ENCODE data around the gene ACAA2. TPM values are rescaled to one million over a fixed set of nuclear protein-coding genes. Genes with fewer than 3 reads are reported as not detected.

The ACAA2 gene
- total and polyA plus RNA-seq, 2 experiments from 2014 or later, result 91.1 to 126 TPM

DNA sequence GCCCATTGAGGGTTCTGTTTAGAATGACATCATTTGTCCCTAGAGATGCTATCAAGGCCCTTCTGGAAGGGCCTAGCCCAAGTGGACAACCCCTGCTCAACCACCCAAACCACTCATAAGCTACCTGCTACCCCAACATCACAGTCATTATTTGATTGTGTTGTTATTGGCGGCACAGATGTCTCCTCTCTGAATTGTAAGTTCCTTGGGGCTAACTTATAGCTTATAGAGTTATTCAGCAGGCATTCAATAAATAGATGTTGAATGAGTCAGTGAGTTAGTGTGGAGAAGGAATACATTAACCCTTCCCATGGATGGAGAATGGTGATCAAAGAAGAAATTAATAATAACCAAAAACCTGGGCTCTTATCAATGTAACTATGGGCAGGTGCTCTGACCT is 80.0 kb downstream of the ACAA2 start:
- no peaks in the 10 kb centered on the region for H3K27me3 ChIP-seq (ENCODE audit: insufficient read depth)
- H3K4me3 ChIP-seq, result no peak overlapping the region
- Mint-ChIP-seq H3K4me3 (no peak overlapping the region), H3K4me1 (peaks cover 27% of the 10 kb centered on the region), H3K27ac (no peak overlapping the region), H3K36me3 (ENCODE audit: low read depth) (no peaks in the 10 kb centered on the region), H3K27me3 (ENCODE audit: insufficient read depth, low read depth, poor library complexity) (peaks cover 6% of the 10 kb centered on the region), H3K9me3 (no peaks in the 10 kb centered on the region)
- H2AFZ ChIP-seq, result no peak overlapping the region
- no peaks in the 10 kb centered on the region for H3K79me2 ChIP-seq (replicated peaks; ENCODE audit: insufficient read depth)
- no peaks in the 10 kb centered on the region; the same call in 1 of the 2 replicates for H3K4me1 ChIP-seq (ENCODE audit: insufficient read depth)
- no peak for DNase-seq (ENCODE audit: low spot score)
- TF ChIP-seq EZH2 (IDR thresholded peaks at IDR 0.05; ENCODE audit: low read depth, unreplicated experiment) (no peak), ZNF114 (CRISPR knock-in tag; IDR thresholded peaks at IDR 0.05) (no peak), STAT1 (IDR thresholded peaks at IDR 0.05; ENCODE audit: unreplicated experiment) (no peak), EZH2phosphoT487 (IDR thresholded peaks at IDR 0.05; ENCODE audit: unreplicated experiment) (no peak), CREB1 (CRISPR knock-in tag; IDR thresholded peaks at IDR 0.05; ENCODE audit: low read depth) (no peak), JUNB (IDR thresholded peaks at IDR 0.05; ENCODE audit: unreplicated experiment) (no peak), ZNF331 (CRISPR knock-in tag; IDR thresholded peaks at IDR 0.05; ENCODE audit: low read depth) (no peak), NANOG (IDR thresholded peaks at IDR 0.05; ENCODE audit: borderline replicate concordance) (no peak), POLR2AphosphoS5 (IDR thresholded peaks at IDR 0.05; ENCODE audit: low read depth) (no peak)
- TF ChIP-seq, protein P1, sequence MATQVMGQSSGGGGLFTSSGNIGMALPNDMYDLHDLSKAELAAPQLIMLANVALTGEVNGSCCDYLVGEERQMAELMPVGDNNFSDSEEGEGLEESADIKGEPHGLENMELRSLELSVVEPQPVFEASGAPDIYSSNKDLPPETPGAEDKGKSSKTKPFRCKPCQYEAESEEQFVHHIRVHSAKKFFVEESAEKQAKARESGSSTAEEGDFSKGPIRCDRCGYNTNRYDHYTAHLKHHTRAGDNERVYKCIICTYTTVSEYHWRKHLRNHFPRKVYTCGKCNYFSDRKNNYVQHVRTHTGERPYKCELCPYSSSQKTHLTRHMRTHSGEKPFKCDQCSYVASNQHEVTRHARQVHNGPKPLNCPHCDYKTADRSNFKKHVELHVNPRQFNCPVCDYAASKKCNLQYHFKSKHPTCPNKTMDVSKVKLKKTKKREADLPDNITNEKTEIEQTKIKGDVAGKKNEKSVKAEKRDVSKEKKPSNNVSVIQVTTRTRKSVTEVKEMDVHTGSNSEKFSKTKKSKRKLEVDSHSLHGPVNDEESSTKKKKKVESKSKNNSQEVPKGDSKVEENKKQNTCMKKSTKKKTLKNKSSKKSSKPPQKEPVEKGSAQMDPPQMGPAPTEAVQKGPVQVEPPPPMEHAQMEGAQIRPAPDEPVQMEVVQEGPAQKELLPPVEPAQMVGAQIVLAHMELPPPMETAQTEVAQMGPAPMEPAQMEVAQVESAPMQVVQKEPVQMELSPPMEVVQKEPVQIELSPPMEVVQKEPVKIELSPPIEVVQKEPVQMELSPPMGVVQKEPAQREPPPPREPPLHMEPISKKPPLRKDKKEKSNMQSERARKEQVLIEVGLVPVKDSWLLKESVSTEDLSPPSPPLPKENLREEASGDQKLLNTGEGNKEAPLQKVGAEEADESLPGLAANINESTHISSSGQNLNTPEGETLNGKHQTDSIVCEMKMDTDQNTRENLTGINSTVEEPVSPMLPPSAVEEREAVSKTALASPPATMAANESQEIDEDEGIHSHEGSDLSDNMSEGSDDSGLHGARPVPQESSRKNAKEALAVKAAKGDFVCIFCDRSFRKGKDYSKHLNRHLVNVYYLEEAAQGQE (IDR thresholded peaks at IDR 0.05; ENCODE audit: unreplicated experiment), result no peak
- TF ChIP-seq, protein P2, sequence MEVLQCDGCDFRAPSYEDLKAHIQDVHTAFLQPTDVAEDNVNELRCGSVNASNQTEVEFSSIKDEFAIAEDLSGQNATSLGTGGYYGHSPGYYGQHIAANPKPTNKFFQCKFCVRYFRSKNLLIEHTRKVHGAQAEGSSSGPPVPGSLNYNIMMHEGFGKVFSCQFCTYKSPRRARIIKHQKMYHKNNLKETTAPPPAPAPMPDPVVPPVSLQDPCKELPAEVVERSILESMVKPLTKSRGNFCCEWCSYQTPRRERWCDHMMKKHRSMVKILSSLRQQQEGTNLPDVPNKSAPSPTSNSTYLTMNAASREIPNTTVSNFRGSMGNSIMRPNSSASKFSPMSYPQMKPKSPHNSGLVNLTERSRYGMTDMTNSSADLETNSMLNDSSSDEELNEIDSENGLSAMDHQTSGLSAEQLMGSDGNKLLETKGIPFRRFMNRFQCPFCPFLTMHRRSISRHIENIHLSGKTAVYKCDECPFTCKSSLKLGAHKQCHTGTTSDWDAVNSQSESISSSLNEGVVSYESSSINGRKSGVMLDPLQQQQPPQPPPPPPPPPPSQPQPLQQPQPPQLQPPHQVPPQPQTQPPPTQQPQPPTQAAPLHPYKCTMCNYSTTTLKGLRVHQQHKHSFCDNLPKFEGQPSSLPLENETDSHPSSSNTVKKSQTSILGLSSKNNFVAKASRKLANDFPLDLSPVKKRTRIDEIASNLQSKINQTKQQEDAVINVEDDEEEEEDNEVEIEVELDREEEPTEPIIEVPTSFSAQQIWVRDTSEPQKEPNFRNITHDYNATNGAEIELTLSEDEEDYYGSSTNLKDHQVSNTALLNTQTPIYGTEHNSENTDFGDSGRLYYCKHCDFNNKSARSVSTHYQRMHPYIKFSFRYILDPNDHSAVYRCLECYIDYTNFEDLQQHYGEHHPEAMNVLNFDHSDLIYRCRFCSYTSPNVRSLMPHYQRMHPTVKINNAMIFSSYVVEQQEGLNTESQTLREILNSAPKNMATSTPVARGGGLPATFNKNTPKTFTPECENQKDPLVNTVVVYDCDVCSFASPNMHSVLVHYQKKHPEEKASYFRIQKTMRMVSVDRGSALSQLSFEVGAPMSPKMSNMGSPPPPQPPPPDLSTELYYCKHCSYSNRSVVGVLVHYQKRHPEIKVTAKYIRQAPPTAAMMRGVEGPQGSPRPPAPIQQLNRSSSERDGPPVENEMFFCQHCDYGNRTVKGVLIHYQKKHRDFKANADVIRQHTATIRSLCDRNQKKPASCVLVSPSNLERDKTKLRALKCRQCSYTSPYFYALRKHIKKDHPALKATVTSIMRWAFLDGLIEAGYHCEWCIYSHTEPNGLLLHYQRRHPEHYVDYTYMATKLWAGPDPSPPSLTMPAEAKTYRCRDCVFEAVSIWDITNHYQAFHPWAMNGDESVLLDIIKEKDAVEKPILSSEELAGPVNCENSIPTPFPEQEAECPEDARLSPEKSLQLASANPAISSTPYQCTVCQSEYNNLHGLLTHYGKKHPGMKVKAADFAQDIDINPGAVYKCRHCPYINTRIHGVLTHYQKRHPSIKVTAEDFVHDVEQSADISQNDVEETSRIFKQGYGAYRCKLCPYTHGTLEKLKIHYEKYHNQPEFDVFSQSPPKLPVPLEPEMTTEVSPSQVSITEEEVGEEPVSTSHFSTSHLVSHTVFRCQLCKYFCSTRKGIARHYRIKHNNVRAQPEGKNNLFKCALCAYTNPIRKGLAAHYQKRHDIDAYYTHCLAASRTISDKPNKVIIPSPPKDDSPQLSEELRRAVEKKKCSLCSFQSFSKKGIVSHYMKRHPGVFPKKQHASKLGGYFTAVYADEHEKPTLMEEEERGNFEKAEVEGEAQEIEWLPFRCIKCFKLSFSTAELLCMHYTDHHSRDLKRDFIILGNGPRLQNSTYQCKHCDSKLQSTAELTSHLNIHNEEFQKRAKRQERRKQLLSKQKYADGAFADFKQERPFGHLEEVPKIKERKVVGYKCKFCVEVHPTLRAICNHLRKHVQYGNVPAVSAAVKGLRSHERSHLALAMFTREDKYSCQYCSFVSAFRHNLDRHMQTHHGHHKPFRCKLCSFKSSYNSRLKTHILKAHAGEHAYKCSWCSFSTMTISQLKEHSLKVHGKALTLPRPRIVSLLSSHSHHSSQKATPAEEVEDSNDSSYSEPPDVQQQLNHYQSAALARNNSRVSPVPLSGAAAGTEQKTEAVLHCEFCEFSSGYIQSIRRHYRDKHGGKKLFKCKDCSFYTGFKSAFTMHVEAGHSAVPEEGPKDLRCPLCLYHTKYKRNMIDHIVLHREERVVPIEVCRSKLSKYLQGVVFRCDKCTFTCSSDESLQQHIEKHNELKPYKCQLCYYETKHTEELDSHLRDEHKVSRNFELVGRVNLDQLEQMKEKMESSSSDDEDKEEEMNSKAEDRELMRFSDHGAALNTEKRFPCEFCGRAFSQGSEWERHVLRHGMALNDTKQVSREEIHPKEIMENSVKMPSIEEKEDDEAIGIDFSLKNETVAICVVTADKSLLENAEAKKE (CRISPR knock-in tag; IDR thresholded peaks at IDR 0.05), result no peak
- TF ChIP-seq, protein P3, sequence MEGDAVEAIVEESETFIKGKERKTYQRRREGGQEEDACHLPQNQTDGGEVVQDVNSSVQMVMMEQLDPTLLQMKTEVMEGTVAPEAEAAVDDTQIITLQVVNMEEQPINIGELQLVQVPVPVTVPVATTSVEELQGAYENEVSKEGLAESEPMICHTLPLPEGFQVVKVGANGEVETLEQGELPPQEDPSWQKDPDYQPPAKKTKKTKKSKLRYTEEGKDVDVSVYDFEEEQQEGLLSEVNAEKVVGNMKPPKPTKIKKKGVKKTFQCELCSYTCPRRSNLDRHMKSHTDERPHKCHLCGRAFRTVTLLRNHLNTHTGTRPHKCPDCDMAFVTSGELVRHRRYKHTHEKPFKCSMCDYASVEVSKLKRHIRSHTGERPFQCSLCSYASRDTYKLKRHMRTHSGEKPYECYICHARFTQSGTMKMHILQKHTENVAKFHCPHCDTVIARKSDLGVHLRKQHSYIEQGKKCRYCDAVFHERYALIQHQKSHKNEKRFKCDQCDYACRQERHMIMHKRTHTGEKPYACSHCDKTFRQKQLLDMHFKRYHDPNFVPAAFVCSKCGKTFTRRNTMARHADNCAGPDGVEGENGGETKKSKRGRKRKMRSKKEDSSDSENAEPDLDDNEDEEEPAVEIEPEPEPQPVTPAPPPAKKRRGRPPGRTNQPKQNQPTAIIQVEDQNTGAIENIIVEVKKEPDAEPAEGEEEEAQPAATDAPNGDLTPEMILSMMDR (conservative IDR thresholded peaks at IDR 0.05; ENCODE audit: low read depth in 2 of 2), result no peak
- TF ChIP-seq, protein P4, sequence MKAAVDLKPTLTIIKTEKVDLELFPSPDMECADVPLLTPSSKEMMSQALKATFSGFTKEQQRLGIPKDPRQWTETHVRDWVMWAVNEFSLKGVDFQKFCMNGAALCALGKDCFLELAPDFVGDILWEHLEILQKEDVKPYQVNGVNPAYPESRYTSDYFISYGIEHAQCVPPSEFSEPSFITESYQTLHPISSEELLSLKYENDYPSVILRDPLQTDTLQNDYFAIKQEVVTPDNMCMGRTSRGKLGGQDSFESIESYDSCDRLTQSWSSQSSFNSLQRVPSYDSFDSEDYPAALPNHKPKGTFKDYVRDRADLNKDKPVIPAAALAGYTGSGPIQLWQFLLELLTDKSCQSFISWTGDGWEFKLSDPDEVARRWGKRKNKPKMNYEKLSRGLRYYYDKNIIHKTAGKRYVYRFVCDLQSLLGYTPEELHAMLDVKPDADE (IDR thresholded peaks at IDR 0.05), result no peak
- no peaks in the 10 kb centered on the region for H4K20me1 ChIP-seq (replicated peaks; ENCODE audit: insufficient read depth)
- H3F3A ChIP-seq (replicated peaks; ENCODE audit: low read depth), result no peaks in the 10 kb centered on the region
- H3K9me2 ChIP-seq (ENCODE audit: insufficient read depth), result peaks cover 4% of the 10 kb centered on the region; the same call in 1 of the 2 replicates
- no peak for ATAC-seq
- no peak overlapping the region for H3K4me2 ChIP-seq
- H3K36me3 ChIP-seq (ENCODE audit: insufficient read depth), result no peaks in the 10 kb centered on the region
- no peak overlapping the region for H3K27ac ChIP-seq (ENCODE audit: low read depth)

Measured in GM23338 (cell line).